ENCODE results near the gene FAF1.

FAF1 gene

GRCh38 chr1:50976111-50976889, 16.2 kb upstream of the FAF1 start:
- H3K4me1 Mint-ChIP-seq, result peaks cover 9% of the 10 kb centered on the region
- no peak overlapping the region for H3K27ac Mint-ChIP-seq
- H3K36me3 Mint-ChIP-seq (ENCODE audit: low read depth), result no peaks in the 10 kb centered on the region
- peaks cover 94% of the 10 kb centered on the region for H3K27me3 Mint-ChIP-seq (ENCODE audit: low read depth)
- H3K4me3 Mint-ChIP-seq, result peak overlapping the region in 1 of 3 experiments; percentile 8
- no peak for TF ChIP-seq CTCF (IDR thresholded peaks at IDR 0.05; ENCODE audit: unreplicated experiment in 3 of 3)
- H3K9me3 Mint-ChIP-seq, result no peaks in the 10 kb centered on the region

GRCh38 chr1:50975436-50975835, 15.4 kb upstream of the FAF1 start:
- no peaks in the 10 kb centered on the region for H3K9me3 Mint-ChIP-seq
- H3K36me3 Mint-ChIP-seq (ENCODE audit: low read depth), result no peaks in the 10 kb centered on the region
- no peak overlapping the region for H3K27ac Mint-ChIP-seq

GRCh38 chr1:50974618-50974935, 14.5 kb upstream of the FAF1 start:
- Mint-ChIP-seq H3K27me3 (ENCODE audit: low read depth) (peaks cover 96% of the 10 kb centered on the region), H3K9me3 (no peaks in the 10 kb centered on the region), H3K4me3 (no peak overlapping the region), H3K4me1 (peaks cover 23% of the 10 kb centered on the region), H3K27ac (no peak overlapping the region), H3K36me3 (ENCODE audit: low read depth) (no peaks in the 10 kb centered on the region)
- TF ChIP-seq CTCF (IDR thresholded peaks at IDR 0.05; ENCODE audit: unreplicated experiment in 3 of 3), result no peak

More at GRCh38 chr1:50975436-50975835, 15.4 kb upstream of the FAF1 start:
- H3K4me1 Mint-ChIP-seq, result peaks cover 14% of the 10 kb centered on the region
- H3K4me3 Mint-ChIP-seq, result no peak overlapping the region
- no peak for TF ChIP-seq CTCF (IDR thresholded peaks at IDR 0.05; ENCODE audit: unreplicated experiment in 3 of 3)
- peaks cover 96% of the 10 kb centered on the region for H3K27me3 Mint-ChIP-seq (ENCODE audit: low read depth)

- TF ChIP-seq CTCF (IDR thresholded peaks at IDR 0.05; ENCODE audit: unreplicated experiment in 3 of 3), result no peak
- H3K9me3 Mint-ChIP-seq, result no peaks in the 10 kb centered on the region
- no peaks in the 10 kb centered on the region for H3K36me3 Mint-ChIP-seq (ENCODE audit: low read depth)
- no peak overlapping the region for H3K4me3 Mint-ChIP-seq
- peaks cover 21% of the 10 kb centered on the region for H3K4me1 Mint-ChIP-seq
- H3K27me3 Mint-ChIP-seq (ENCODE audit: low read depth), result peaks cover 93% of the 10 kb centered on the region
- no peak overlapping the region for H3K27ac Mint-ChIP-seq
Observed at GRCh38 chr1:50973875-50974617, 14.0 kb upstream of the FAF1 start.

- H3K9me3 Mint-ChIP-seq, result no peaks in the 10 kb centered on the region
- H3K36me3 Mint-ChIP-seq (ENCODE audit: low read depth), result no peaks in the 10 kb centered on the region
- no peak overlapping the region for H3K27ac Mint-ChIP-seq
- H3K27me3 Mint-ChIP-seq (ENCODE audit: low read depth), result peaks cover 93% of the 10 kb centered on the region
- no peak for TF ChIP-seq CTCF (IDR thresholded peaks at IDR 0.05; ENCODE audit: unreplicated experiment in 3 of 3)
- no peak overlapping the region for H3K4me3 Mint-ChIP-seq
- peaks cover 14% of the 10 kb centered on the region for H3K4me1 Mint-ChIP-seq
Observed at GRCh38 chr1:50973255-50973654, 13.2 kb upstream of the FAF1 start.

Data from nephron (organoid).